IMR-90 (cell line): ENCODE data around the gene CD180. TPM values are rescaled to one million over a fixed set of nuclear protein-coding genes. Genes with fewer than 3 reads are reported as not detected.

ENCODE experiments used
- ATAC-seq: fragments of 200-7000 bp; cut with Tn5 transposase; 2 replicates; pipeline ENCODE4 v1.9.1; 2020; ENCODE audit warnings: low read depth, mild to moderate bottlenecking, moderate library complexity
- BruUV-seq: library from RNA; stranded (reverse); fragments of 400-500 nt; replicated peaks from 2 replicates; lab custom pipeline; 2021; lab: Mats Ljungman, UMichigan
- CTCF ChIA-PET: fragments of 300-600 bp; formaldehyde crosslinking; extraction: SDS; loops from one replicate; lab custom pipeline; 2021; ENCODE audit warnings: antibody characterized with exemption; lab: Yijun Ruan, JAX
- POLR2A ChIA-PET: fragments of 300-600 bp; sonication (Branson Sonifier 250); formaldehyde crosslinking; loops from one replicate; lab custom pipeline; 2022; ENCODE audit warnings: antibody characterized with exemption; ENCODE audit not compliant: unreplicated experiment; lab: Charles Lee
- DNase-seq: peaks from one replicate; pipeline ENCODE4 v3.0.0; 2013
- H2AFZ ChIP-seq: replicated peaks from 2 replicates; pipeline ENCODE3; 2013; ENCODE audit warnings: low read length, mild to moderate bottlenecking; ENCODE audit not compliant: poor library complexity
- H2AK5ac ChIP-seq: 2 replicates; pipeline ENCODE4 v1.6.1; 2013; ENCODE audit warnings: low read depth, low read length, inconsistent platforms
- H2AK9ac ChIP-seq: replicated peaks from 2 replicates; pipeline ENCODE3; 2013; ENCODE audit warnings: mild to moderate bottlenecking, low read depth, low read length, moderate library complexity; ENCODE audit not compliant: poor library complexity
- H2BK120ac ChIP-seq: 2 replicates; pipeline ENCODE4 v1.6.1; 2013; ENCODE audit warnings: low read depth, low read length, inconsistent platforms
- H2BK15ac ChIP-seq: 3 replicates; pipeline ENCODE4 v1.6.1; 2013; ENCODE audit warnings: low read depth, low read length, inconsistent platforms
- H2BK20ac ChIP-seq: 2 replicates; pipeline ENCODE4 v1.6.1; 2013; ENCODE audit warnings: low read depth, mild to moderate bottlenecking, inconsistent platforms, low read length, moderate library complexity
- H2BK5ac ChIP-seq: 2 replicates; pipeline ENCODE4 v1.6.1; 2013; ENCODE audit warnings: mild to moderate bottlenecking, low read depth, low read length, inconsistent platforms; ENCODE audit not compliant: poor library complexity, severe bottlenecking
- H3K14ac ChIP-seq: replicated peaks from 2 replicates; pipeline ENCODE4 v1.6.1; 2013; ENCODE audit warnings: low read depth, low read length, inconsistent platforms
- H3K18ac ChIP-seq: 2 replicates; pipeline ENCODE4 v1.6.1; 2013; ENCODE audit warnings: low read depth, low read length, control low read depth
- H3K23ac ChIP-seq: 2 replicates; pipeline ENCODE4 v1.6.1; 2013; ENCODE audit warnings: low read depth, low read length, inconsistent platforms
- H3K27ac ChIP-seq: 2 replicates; pipeline ENCODE4 v1.5.1; 2013; ENCODE audit warnings: mild to moderate bottlenecking, control low read depth, low read length; ENCODE audit not compliant: insufficient read depth
- H3K27me3 ChIP-seq: 2 replicates; pipeline ENCODE4 v1.6.1; 2013; ENCODE audit warnings: low read length; ENCODE audit not compliant: control insufficient read depth, insufficient read depth
- H3K36me3 ChIP-seq: 2 replicates; pipeline ENCODE4 v1.6.1; 2013; ENCODE audit warnings: low read length, mixed read lengths; ENCODE audit not compliant: control insufficient read depth, insufficient read depth
- H3K4ac ChIP-seq: 2 replicates; pipeline ENCODE4 v1.6.1; 2013; ENCODE audit warnings: low read depth, low read length, inconsistent platforms
- H3K4me1 ChIP-seq: 2 replicates; pipeline ENCODE4 v1.6.1; 2013; ENCODE audit warnings: low read length, mixed read lengths; ENCODE audit not compliant: control insufficient read depth, insufficient read depth
- H3K4me2 ChIP-seq: 2 replicates; pipeline ENCODE4 v1.6.1; 2013; ENCODE audit warnings: low read depth, mild to moderate bottlenecking, control low read depth, low read length, moderate library complexity
- H3K4me3 ChIP-seq: 2 replicates; pipeline ENCODE4 v1.5.1; 2013; ENCODE audit warnings: low read depth, mild to moderate bottlenecking, control low read depth, low read length, moderate library complexity; ENCODE audit not compliant: insufficient read depth
- H3K56ac ChIP-seq: 2 replicates; pipeline ENCODE4 v1.6.1; 2013; ENCODE audit warnings: low read length, inconsistent platforms; ENCODE audit not compliant: insufficient read depth; ENCODE audit errors: extremely low read depth
- H3K79me1 ChIP-seq, 2 experiments: 2 replicates each; pipeline ENCODE4 v1.6.1; 2013; ENCODE audit warnings: low read length in 2 of 2, inconsistent platforms in 1 of 2, low read depth in 1 of 2
- H3K9ac ChIP-seq: 2 replicates; pipeline ENCODE4 v1.6.1; 2013; ENCODE audit warnings: low read depth, low read length, control low read depth
- H3K9me1 ChIP-seq: 2 replicates; pipeline ENCODE4 v1.6.1; 2013; ENCODE audit warnings: low read length, inconsistent platforms; ENCODE audit not compliant: insufficient read depth
- H3K9me3 ChIP-seq: 2 replicates; pipeline ENCODE4 v1.6.1; 2013; ENCODE audit warnings: low read length; ENCODE audit not compliant: control insufficient read depth, insufficient read depth
- H4K20me1 ChIP-seq: 2 replicates; pipeline ENCODE4 v1.6.1; 2013; ENCODE audit warnings: low read length, inconsistent platforms; ENCODE audit not compliant: insufficient read depth
- H4K5ac ChIP-seq: 2 replicates; pipeline ENCODE4 v1.6.1; 2013; ENCODE audit warnings: mild to moderate bottlenecking, low read depth, low read length, control low read depth
- H4K8ac ChIP-seq, 2 experiments: 2 replicates each; pipeline ENCODE4 v1.6.1; 2013; ENCODE audit warnings: low read depth in 2 of 2, low read length in 2 of 2, control low read depth in 1 of 2, inconsistent platforms in 1 of 2
- H4K91ac ChIP-seq: 2 replicates; pipeline ENCODE4 v1.6.1; 2013; ENCODE audit warnings: low read depth, low read length, inconsistent platforms; ENCODE audit not compliant: insufficient read depth
- BHLHE40 ChIP-seq: fragments of 150-350 bp; IDR thresholded peaks from 2 replicates; pipeline ENCODE4 v1.6.1; 2016; ENCODE audit warnings: mild to moderate bottlenecking, low read depth, low read length
- CHD1 ChIP-seq: IDR thresholded peaks from 2 replicates; pipeline ENCODE4 v1.6.1; 2012; ENCODE audit warnings: low read depth, low read length, improper control_type of control experiment
- POLR2A ChIP-seq: IDR thresholded peaks from 2 replicates; pipeline ENCODE4 v1.6.1; 2012; ENCODE audit warnings: mild to moderate bottlenecking, low read depth, low read length
- WGBS, 2 experiments: methylation state at CpG; one replicate each; pipeline versions ENCODE4 v1.1.5 to v1.1.7; 2013; ENCODE audit warnings: missing lambda C conversion rate in 2 of 2; ENCODE audit not compliant: insufficient read length in 1 of 2; ENCODE audit errors: extremely low coverage in 2 of 2; 5-methylcytosine and 5-hydroxymethylcytosine counted together
- dilution Hi-C: fragments of 300-500 bp; cut with HindIII; formaldehyde crosslinking; loops from one replicate; pipeline ENCODE4 v1.14.3; 2018; ENCODE audit warnings: low sequenced_read_pairs; ENCODE audit not compliant: unreplicated experiment
- in situ Hi-C: fragments of 300-500 bp; cut with MboI; formaldehyde crosslinking; loops from 3 replicates; pipeline ENCODE4 v1.14.3; 2019; ENCODE audit warnings: low sequenced_read_pairs, inconsistent platforms, mixed read lengths
- intact Hi-C: fragments of 100-400 bp; cut with micrococcal nuclease; formaldehyde crosslinking; loops from 2 replicates; pipeline ENCODE4 v1.10.0; 2022
- polyA plus RNA-seq, 3 experiments: library from polyadenylated mRNA; depleted of rRNA; stranded (reverse); fragments of >200 nt; gene quantifications; 2 replicates each; pipeline ENCODE4 v1.2.3, GENCODE V29; 2012; ENCODE audit warnings: low replicate concordance in 1 of 3
- total RNA-seq: library from RNA; depleted of rRNA; stranded (reverse); fragments of >200 nt; gene quantifications from 2 replicates; pipeline ENCODE4 v1.2.3, GENCODE V29; 2012

The CD180 gene
- total and polyA plus RNA-seq, 2 of the 4 experiments (the other 2 are of a cell fraction), result not detected

GRCh38 chr5:67195406-67196275, 958 bp downstream of the CD180 start:
- H4K91ac ChIP-seq, result no peak overlapping the region
- H2BK120ac ChIP-seq, result no peak overlapping the region
- H3K27ac ChIP-seq, result no peak overlapping the region
- H3K4me3 ChIP-seq, result no peak overlapping the region
- H3K56ac ChIP-seq, result no peak overlapping the region
- H4K8ac ChIP-seq, result no peak overlapping the region
- no peak for ATAC-seq
- H3K9ac ChIP-seq, result no peak overlapping the region
- intact Hi-C loops (no loop called here), in situ Hi-C loops (no loop called here), dilution Hi-C loops (no loop called here)
- no peaks in the 10 kb centered on the region for H4K20me1 ChIP-seq
- no peak for DNase-seq
- POLR2A ChIA-PET, result no interaction called here
- H2AK9ac ChIP-seq, result no peak overlapping the region
- H2BK20ac ChIP-seq, result no peak overlapping the region
- H4K5ac ChIP-seq, result no peak overlapping the region
- H3K79me1 ChIP-seq, result no peaks in the 10 kb centered on the region
- no TSS peak for BruUV-seq
- no peaks in the 10 kb centered on the region; the same call in 1 of the 2 replicates for H3K9me1 ChIP-seq
- no peak overlapping the region for H3K4me2 ChIP-seq
- CTCF ChIA-PET, result no interaction called here
- TF ChIP-seq CHD1, result no peak
- no peak for TF ChIP-seq BHLHE40
- TF ChIP-seq POLR2A, result no peak
- no peak overlapping the region for H3K14ac ChIP-seq
- no peak overlapping the region for H2BK5ac ChIP-seq
- no peak overlapping the region for H2AFZ ChIP-seq
- no peaks in the 10 kb centered on the region for H3K4me1 ChIP-seq
- H3K9me3 ChIP-seq, result 0 out of 2 replicates have a peak, but pooled peaks cover 2% of the 10 kb centered on the region
- H2BK15ac ChIP-seq, result no peak overlapping the region
- no peak overlapping the region for H3K4ac ChIP-seq
- H3K36me3 ChIP-seq, result no peaks in the 10 kb centered on the region
- H3K23ac ChIP-seq, result no peak overlapping the region
- no peak overlapping the region for H2AK5ac ChIP-seq
- H3K18ac ChIP-seq, result no peak overlapping the region
- 0 out of 2 replicates have a peak, but pooled peaks cover 2% of the 10 kb centered on the region for H3K27me3 ChIP-seq
- WGBS, 2 experiments, result 80% methylated on average over 1 of the region's 7 CpGs; no CpG with 5 or more reads in 1 of the 2 experiments
